Lung (tissue), 12 donors: Measurements from ENCODE around the gene SMARCA2. TPM values are rescaled to one million over a fixed set of nuclear protein-coding genes. Genes with fewer than 3 reads are reported as not detected.

Experiments
- ATAC-seq: fragments of 200-7000 bp; cut with Tn5 transposase; one replicate; pipeline ENCODE4 v1.9.1; 2020; ENCODE audit warnings: moderate number of reproducible peaks; ENCODE audit not compliant: insufficient read depth, low FRiP score
- DNase-seq, 3 donors: peaks; one replicate each; pipeline ENCODE4 v3.0.0-alpha.2; 2013 to 2017
- H3K27ac ChIP-seq, 2 donors: one replicate each; pipeline ENCODE4 v1.5.1; 2013; ENCODE audit warnings: mild to moderate bottlenecking in 2 of 2, moderate library complexity in 2 of 2, control low read depth in 1 of 2, inconsistent platforms in 1 of 2, low read depth in 1 of 2, low read length in 1 of 2
- H3K27me3 ChIP-seq, 3 donors: one replicate each; pipeline ENCODE4 v1.5.1; 2013; ENCODE audit warnings: low read length in 2 of 3; ENCODE audit not compliant: control insufficient read depth in 3 of 3, insufficient read depth in 3 of 3
- H3K36me3 ChIP-seq, 4 donors: one replicate each; pipeline ENCODE4 v1.5.1; 2013; ENCODE audit warnings: low read length in 4 of 4, mild to moderate bottlenecking in 1 of 4, moderate library complexity in 1 of 4; ENCODE audit not compliant: control insufficient read depth in 4 of 4, insufficient read depth in 4 of 4
- H3K4me1 ChIP-seq, 5 donors: one replicate each; pipeline ENCODE4 v1.5.1; 2013; ENCODE audit warnings: low read length in 5 of 5, mild to moderate bottlenecking in 2 of 5, moderate library complexity in 1 of 5; ENCODE audit not compliant: control insufficient read depth in 5 of 5, insufficient read depth in 5 of 5
- H3K4me3 ChIP-seq: one replicate; pipeline ENCODE4 v1.5.1; 2013; ENCODE audit warnings: mild to moderate bottlenecking, control low read depth, moderate library complexity
- H3K9ac ChIP-seq, 2 donors: one replicate each; pipeline ENCODE4 v1.5.1; 2013; ENCODE audit warnings: low read length in 2 of 2, control low read depth in 1 of 2; ENCODE audit not compliant: insufficient read depth in 1 of 2
- H3K9me3 ChIP-seq, 4 donors: one replicate each; pipeline ENCODE4 v1.5.1; 2013; ENCODE audit warnings: low read length in 3 of 4, mild to moderate bottlenecking in 1 of 4, moderate library complexity in 1 of 4; ENCODE audit not compliant: control insufficient read depth in 4 of 4, insufficient read depth in 3 of 4
- CTCF ChIP-seq: IDR thresholded peaks from 2 replicates; pipeline ENCODE4 v1.5.1; 2012; ENCODE audit warnings: mild to moderate bottlenecking; ENCODE audit errors: control extremely low read depth, extremely low read depth
- WGBS, 2 donors: extraction: QIAGEN DNeasy Blood & Tissue Kit; methylation state at CpG; one replicate each; pipeline ENCODE4 v1.1.7; 2013; 5-methylcytosine and 5-hydroxymethylcytosine counted together
- polyA plus RNA-seq, 2 donors: library from polyadenylated mRNA; stranded (reverse); fragments of 200-250 nt; gene quantifications; one replicate each; pipeline ENCODE4 v1.2.1, GENCODE V29; 2013
- total RNA-seq, 2 donors: library from RNA; depleted of rRNA in 1 of 2; stranded (reverse); fragments of >200 nt in 1 of 2; gene quantifications; one replicate each; pipeline ENCODE4 v1.2.1, GENCODE V29; 2014 to 2021
- donor health status: control.
- donor health status: control.
- donor health status: Bipolar disorder and iron deficiency.
- donor health status: healthy.
- donor health status: DM: yes; HTN: yes; CAD: no.

The SMARCA2 gene
- total and polyA plus RNA-seq, 4 donors = 30.0 to 196 (median 80.2) TPM

- peaks cover 0 to 41% (median 23%) of the 10 kb centered on the region in 5 donors for H3K4me1 ChIP-seq
- 93 to 96% methylated on average over 1 of the region's 1 CpG for WGBS, 2 donors
Observed at GRCh38 chr9:2128618-2129017, 113.5 kb downstream of the SMARCA2 start.

GRCh38 chr9:2130941-2131340 lies 115.8 kb downstream of the SMARCA2 start:
- ATAC-seq (no peak), DNase-seq (no peak)
- peaks cover 0 to 35% (median 23%) of the 10 kb centered on the region in 5 donors for H3K4me1 ChIP-seq
- H3K27me3 ChIP-seq = no peaks in the 10 kb centered on the region
- H3K9ac ChIP-seq = no peak overlapping the region
- no peak overlapping the region for H3K27ac ChIP-seq
- TF ChIP-seq CTCF = no peak
- 91 to 92% methylated on average over 3 of the region's 3 CpGs for WGBS, 2 donors
- H3K9me3 ChIP-seq = no peaks in the 10 kb centered on the region
- H3K4me3 ChIP-seq = no peak overlapping the region
- peaks cover 3 to 15% (median 8%) of the 10 kb centered on the region in 4 donors for H3K36me3 ChIP-seq

More at GRCh38 chr9:2128618-2129017, 113.5 kb downstream of the SMARCA2 start:
- H3K9ac ChIP-seq = no peak overlapping the region
- ATAC-seq (no peak), DNase-seq (no peak)
- H3K27ac ChIP-seq = no peak overlapping the region
- H3K9me3 ChIP-seq = no peaks in the 10 kb centered on the region
- no peak overlapping the region for H3K4me3 ChIP-seq
- H3K27me3 ChIP-seq = no peaks in the 10 kb centered on the region
- TF ChIP-seq CTCF = no peak
- peaks cover 13 to 22% (median 17%) of the 10 kb centered on the region in 4 donors for H3K36me3 ChIP-seq

- no peak for ATAC-seq
- no peak overlapping the region for H3K27ac ChIP-seq
- H3K9ac ChIP-seq = no peak overlapping the region
- 75 to 82% methylated on average over 3 of the region's 3 CpGs for WGBS, 2 donors
- H3K4me1 ChIP-seq = peaks cover 0 to 23% (median 13%) of the 10 kb centered on the region in 5 donors
- H3K9me3 ChIP-seq = no peaks in the 10 kb centered on the region
- H3K4me3 ChIP-seq = no peak overlapping the region
- H3K36me3 ChIP-seq = peaks cover 3 to 20% (median 9%) of the 10 kb centered on the region in 4 donors
- no peaks in the 10 kb centered on the region for H3K27me3 ChIP-seq
- DNase-seq = peak in 2 of 3 donors; percentile 73 to 75
- TF ChIP-seq CTCF = peak; percentile 49
Observed at GRCh38 chr9:2132484-2133082, 117.4 kb downstream of the SMARCA2 start.
